ENCODE results near the gene RBM4. TPM values are rescaled to one million over a fixed set of nuclear protein-coding genes. Genes with fewer than 3 reads are reported as not detected.

The RBM4 gene
- total RNA-seq, 2 donors from 2014 or later: 105 to 137 TPM

GRCh38 chr11:66686801-66687750 is 48.6 kb downstream of the RBM4 start:
- peaks cover 4% of the 10 kb centered on the region for H3K4me1 ChIP-seq (replicated peaks)
- peaks cover 0 to 2% of the 10 kb centered on the region in 2 donors for H3K36me3 ChIP-seq
- peak; percentile 86 for DNase-seq (ENCODE audit: low spot score)
- H3K9me3 ChIP-seq: no peaks in the 10 kb centered on the region
- 67% methylated on average over 31 of the region's 33 CpGs for WGBS
- TF ChIP-seq POLR2A (IDR thresholded peaks at IDR 0.05) (no peak), POLR2AphosphoS5 (IDR thresholded peaks at IDR 0.05) (peak; percentile 58), CTCF (IDR thresholded peaks at IDR 0.05) (peak in 2 of 4 experiments; percentile 30 to 32)
- peak overlapping the region; percentile 80 to 81 for H3K27ac ChIP-seq
- H3K4me3 ChIP-seq: no peak overlapping the region
- H3K27me3 ChIP-seq (replicated peaks; ENCODE audit: insufficient read depth): no peaks in the 10 kb centered on the region
- intact Hi-C loops (cut with DNase I): no loop called here

- Histone ChIP-seq H3K36me3 (peaks cover 5 to 7% of the 10 kb centered on the region in 2 donors), H3K27ac (peak overlapping the region; percentile 80 to 81), H3K27me3 (replicated peaks; ENCODE audit: insufficient read depth) (no peaks in the 10 kb centered on the region), H3K9me3 (no peaks in the 10 kb centered on the region), H3K4me3 (no peak overlapping the region), H3K4me1 (replicated peaks) (peaks cover 4% of the 10 kb centered on the region)
- DNase-seq (ENCODE audit: low spot score): no peak
- intact Hi-C loops (cut with DNase I): no loop called here
- no peak for TF ChIP-seq POLR2AphosphoS5 (IDR thresholded peaks at IDR 0.05)
- TF ChIP-seq CTCF (IDR thresholded peaks at IDR 0.05): no peak
- WGBS: 69% methylated on average over 13 of the region's 13 CpGs
Measured at GRCh38 chr11:66687831-66688281, 49.4 kb downstream of the RBM4 start.

- no peaks in the 10 kb centered on the region for H3K9me3 ChIP-seq
- H3K27ac ChIP-seq: no peak overlapping the region
- no peak overlapping the region for H3K4me3 ChIP-seq
- peaks cover 5 to 14% of the 10 kb centered on the region in 2 donors for H3K36me3 ChIP-seq
- DNase-seq (ENCODE audit: low spot score): no peak
- no peaks in the 10 kb centered on the region for H3K27me3 ChIP-seq (replicated peaks; ENCODE audit: insufficient read depth)
- TF ChIP-seq POLR2A (IDR thresholded peaks at IDR 0.05) (no peak), CTCF (IDR thresholded peaks at IDR 0.05) (no peak), POLR2AphosphoS5 (IDR thresholded peaks at IDR 0.05) (no peak)
- WGBS: 89% methylated on average over 28 of the region's 28 CpGs
- intact Hi-C loops (cut with DNase I): no loop called here
- peaks cover 4% of the 10 kb centered on the region for H3K4me1 ChIP-seq (replicated peaks)
Measured at GRCh38 chr11:66688561-66689534, 50.3 kb downstream of the RBM4 start.

GRCh38 chr11:66689661-66690590 is 51.4 kb downstream of the RBM4 start:
- H3K4me3 ChIP-seq: no peak overlapping the region
- 94% methylated on average over 32 of the region's 32 CpGs for WGBS
- peaks cover 5 to 14% of the 10 kb centered on the region in 2 donors for H3K36me3 ChIP-seq
- peaks cover 4% of the 10 kb centered on the region for H3K4me1 ChIP-seq (replicated peaks)
- TF ChIP-seq CTCF (IDR thresholded peaks at IDR 0.05) (no peak), POLR2AphosphoS5 (IDR thresholded peaks at IDR 0.05) (no peak), POLR2A (IDR thresholded peaks at IDR 0.05) (no peak)
- H3K9me3 ChIP-seq: no peaks in the 10 kb centered on the region
- H3K27ac ChIP-seq: no peak overlapping the region
- H3K27me3 ChIP-seq (replicated peaks; ENCODE audit: insufficient read depth): no peaks in the 10 kb centered on the region
- intact Hi-C loops (cut with DNase I): no loop called here
- DNase-seq (ENCODE audit: low spot score): no peak

All from prostate gland (tissue), 2 donors.